ENCODE results near the gene BCAS3.

- TF ChIP-seq CTCF (IDR thresholded peaks at IDR 0.05; ENCODE audit: poor library complexity, severe bottlenecking) (no peak), POLR2AphosphoS5 (IDR thresholded peaks at IDR 0.05) (no peak), TAF1 (IDR thresholded peaks at IDR 0.05; ENCODE audit: low read depth) (no peak), EZH2 (IDR thresholded peaks at IDR 0.05; ENCODE audit: borderline replicate concordance, insufficient read depth, low read length, poor library complexity, severe bottlenecking) (no peak), RAD21 (conservative IDR thresholded peaks at IDR 0.05) (no peak), EP300 (conservative IDR thresholded peaks at IDR 0.05; ENCODE audit: poor library complexity, severe bottlenecking) (no peak), SMC3 (conservative IDR thresholded peaks at IDR 0.05; ENCODE audit: poor library complexity) (no peak), MXI1 (conservative IDR thresholded peaks at IDR 0.05; ENCODE audit: poor library complexity, severe bottlenecking) (no peak), REST (IDR thresholded peaks at IDR 0.05; ENCODE audit: borderline replicate concordance) (no peak)
These were observed 282.0 kb downstream of the BCAS3 start for GRCh38 chr17:60959696-60960095.
